NCI-H146 treated with DMSO at 0.1 percent for 48 hours (cell line): ENCODE data around the gene GHRL.

Experiments
- DNase-seq: peaks from one replicate; lab custom pipeline; 2025; ENCODE audit not compliant: unreplicated experiment; lab: John Stamatoyannopoulos, UW

Gene GHRL

GRCh38 chr3:10328460-10329071 is 35.8 kb upstream of the GHRL start:
- DNase-seq: no peak

GRCh38 chr3:10327592-10327991 is 34.8 kb upstream of the GHRL start:
- DNase-seq: no peak

GRCh38 chr3:10322352-10322710 is 29.6 kb upstream of the GHRL start:
- no peak for DNase-seq

GRCh38 chr3:10321630-10322351 is 29.0 kb upstream of the GHRL start:
- DNase-seq: no peak

- DNase-seq: no peak
Observed at GRCh38 chr3:10320320-10320677, 27.6 kb upstream of the GHRL start.

- no peak for DNase-seq
Observed at GRCh38 chr3:10319804-10320203, 27.1 kb upstream of the GHRL start.

DNA sequence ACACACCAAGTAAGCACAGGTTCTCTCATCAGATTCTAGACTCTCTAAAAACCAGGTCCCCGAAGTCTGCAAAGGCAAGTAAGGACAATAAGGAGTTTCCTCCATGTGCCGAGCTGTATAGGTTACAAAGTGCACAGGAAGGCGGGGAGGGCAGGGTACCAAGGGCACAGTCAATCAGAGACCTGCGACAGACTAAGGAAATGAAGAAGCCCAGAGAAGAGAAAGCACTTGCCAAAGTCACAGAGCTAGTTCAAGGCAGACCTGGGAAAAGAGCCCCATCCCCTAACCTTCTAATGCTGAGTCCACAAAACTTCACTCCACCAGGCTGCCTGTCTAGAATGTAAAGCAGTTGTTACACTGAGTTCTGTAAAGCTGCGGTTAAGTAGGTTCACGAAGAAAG is 26.5 kb upstream of the GHRL start:
- no peak for DNase-seq

DNA sequence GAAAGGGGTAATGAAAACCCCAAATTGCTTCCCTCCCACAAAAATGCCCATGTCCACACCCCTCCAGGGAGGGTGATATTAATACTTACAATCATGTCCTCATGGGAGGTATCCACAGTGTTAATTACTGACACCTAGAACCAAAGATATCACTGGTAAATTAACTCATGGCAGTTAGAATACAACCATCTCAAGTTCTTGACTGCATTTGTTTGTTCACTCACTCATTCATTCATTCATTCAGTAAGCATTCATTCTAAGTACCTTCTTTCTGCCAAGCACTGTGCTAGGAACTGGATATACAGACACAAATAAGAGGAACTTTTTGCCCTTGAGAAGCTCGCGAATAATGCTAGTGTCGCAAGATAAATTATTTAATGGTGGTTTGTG is 25.2 kb upstream of the GHRL start:
- no peak for DNase-seq

- DNase-seq: no peak
Observed at GRCh38 chr3:10317311-10317960, 24.7 kb upstream of the GHRL start.

DNA sequence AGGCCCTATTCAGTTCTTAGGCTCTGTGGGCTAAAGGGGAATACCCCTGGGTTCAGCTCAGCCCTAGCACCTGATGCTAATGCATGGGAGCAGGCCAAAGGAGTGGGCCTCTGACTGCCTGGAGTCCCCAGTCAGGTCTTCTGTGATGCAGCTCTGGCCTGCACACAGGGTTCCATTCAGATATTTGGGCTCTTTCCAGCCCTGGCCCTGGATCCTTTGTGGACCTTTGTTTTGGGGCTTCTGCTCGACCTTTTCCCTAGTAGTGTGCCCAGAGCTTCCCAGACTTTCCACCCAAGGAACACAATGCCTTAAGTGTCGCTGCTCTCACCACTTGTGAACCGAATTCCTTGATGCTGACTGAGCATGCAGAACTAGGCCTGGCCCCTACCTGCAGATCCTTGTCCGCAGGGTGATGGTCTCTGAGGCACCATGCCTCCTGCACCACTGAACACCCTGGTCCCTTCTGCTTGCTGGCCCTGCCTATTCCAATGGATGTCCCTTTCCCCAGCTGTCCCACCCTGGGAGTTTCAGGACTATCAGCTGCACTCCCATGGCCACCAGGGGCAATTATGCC is 23.1 kb upstream of the GHRL start:
- no peak for DNase-seq

DNA sequence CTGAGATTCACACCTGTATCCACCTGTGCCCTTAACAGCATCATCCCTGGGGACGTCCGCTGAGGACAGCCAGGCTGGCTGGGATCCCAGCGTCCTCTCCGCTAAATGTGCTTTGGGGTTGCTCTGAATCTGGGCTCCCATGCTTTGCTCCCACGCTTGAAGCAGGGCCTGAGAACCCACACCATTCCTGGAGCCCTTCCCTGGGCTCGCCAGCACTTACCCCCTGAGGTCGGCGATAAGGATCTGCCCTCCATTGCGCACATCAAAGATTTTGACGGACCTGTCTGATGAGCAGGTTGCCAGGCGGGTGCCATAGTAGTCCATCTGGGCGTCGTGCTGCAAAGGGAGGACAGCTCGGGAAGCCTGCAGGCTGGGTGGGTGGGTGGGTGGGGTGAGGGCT is 22.4 kb upstream of the GHRL start:
- no peak for DNase-seq

DNA sequence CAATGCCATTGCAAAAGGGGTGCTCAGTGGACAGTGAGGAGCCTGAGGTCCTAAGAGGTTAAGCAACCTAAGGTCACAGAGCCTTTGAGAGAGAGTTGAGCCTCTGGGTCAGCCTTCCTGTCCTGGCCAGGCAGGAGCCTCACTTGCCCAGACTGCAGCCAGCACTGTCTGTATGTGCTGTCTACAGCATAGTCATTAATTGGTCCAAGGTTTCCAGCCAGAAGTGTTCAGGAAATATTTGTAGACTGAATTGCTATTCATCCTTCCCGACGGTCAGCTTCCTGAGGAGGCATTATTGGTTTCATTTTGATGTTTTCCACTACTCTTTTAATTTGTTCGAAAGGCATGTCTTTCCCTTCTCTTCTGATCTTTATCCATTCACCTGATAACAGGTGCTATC is 20.1 kb upstream of the GHRL start:
- no peak for DNase-seq

GRCh38 chr3:10312391-10312790 is 19.6 kb upstream of the GHRL start:
- DNase-seq: no peak

- DNase-seq: no peak
Observed at GRCh38 chr3:10311710-10312109, 19.0 kb upstream of the GHRL start.

GRCh38 chr3:10310578-10310977 is 17.8 kb upstream of the GHRL start:
- no peak for DNase-seq

DNA sequence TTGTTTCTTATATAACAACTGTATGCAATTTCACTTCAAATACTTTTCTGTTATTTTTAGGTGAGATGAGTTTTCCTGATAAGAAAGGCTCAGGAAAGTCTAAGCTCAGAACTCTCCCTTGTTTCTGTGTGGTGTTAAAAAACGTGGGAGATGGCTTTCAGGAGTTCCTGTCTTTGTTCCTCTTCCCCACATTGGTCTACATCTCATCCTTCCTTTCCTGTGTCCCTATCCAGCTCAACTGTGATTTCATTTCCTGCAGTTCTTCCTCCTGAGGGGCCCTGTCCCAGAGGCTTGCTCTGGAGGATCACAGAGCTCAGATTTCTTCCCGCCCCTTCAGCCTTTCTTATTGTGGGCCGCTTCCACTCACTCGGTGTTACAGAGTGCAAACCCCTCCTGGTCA is 17.0 kb upstream of the GHRL start:
- no peak for DNase-seq

GRCh38 chr3:10308678-10309077 is 15.9 kb upstream of the GHRL start:
- DNase-seq: no peak

DNA sequence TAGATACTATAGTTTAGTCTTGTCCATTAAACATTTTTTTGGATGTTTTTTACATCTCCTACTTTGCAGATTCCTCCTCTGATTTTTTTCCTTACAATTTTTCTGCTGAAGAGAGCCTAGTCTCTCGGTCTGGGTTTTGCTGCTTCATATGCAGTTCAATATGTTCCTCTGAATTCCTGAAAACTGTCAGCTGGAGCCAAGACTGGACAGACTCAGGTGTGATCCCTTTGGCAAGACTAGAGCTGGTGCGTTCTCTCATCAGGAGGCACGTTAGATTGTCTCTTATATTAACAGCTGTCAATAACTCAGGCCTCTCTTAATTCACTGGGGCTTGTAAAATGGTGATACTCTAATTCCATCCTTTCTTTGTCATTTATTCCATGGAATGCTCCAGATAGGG is 13.4 kb upstream of the GHRL start:
- DNase-seq: no peak

- DNase-seq: no peak
Observed at GRCh38 chr3:10305331-10305902, 12.7 kb upstream of the GHRL start.

DNA sequence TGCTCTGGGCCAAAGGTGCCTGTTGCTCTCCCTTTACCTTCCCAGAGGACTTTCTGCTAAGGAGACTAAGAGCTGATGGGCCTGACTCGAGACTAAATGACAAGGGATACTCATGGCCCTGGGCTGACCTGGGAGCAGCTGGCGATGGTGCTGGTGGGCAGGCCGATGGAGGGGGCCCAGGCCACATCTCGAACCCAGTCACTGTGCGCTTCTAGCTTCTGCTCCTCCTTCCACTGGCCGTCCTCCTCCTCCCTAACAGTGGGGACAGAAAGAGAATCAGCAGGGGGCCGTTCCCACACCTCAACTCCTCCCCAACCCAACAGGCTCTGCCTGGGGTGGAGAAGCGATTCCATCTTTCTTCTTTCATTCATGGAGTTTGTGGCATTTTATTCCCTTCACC is 12.2 kb upstream of the GHRL start:
- no peak for DNase-seq

GRCh38 chr3:10303785-10304184 is 11.0 kb upstream of the GHRL start:
- no peak for DNase-seq

GRCh38 chr3:10303105-10303504 is 10.4 kb upstream of the GHRL start:
- DNase-seq: no peak
